SK-N-SH (cell line): ENCODE results near the gene RAB30. TPM values are rescaled to one million over a fixed set of nuclear protein-coding genes. Genes with fewer than 3 reads are reported as not detected.

Experiments
- CTCF ChIA-PET: fragments of 300-600, 350-600 bp; formaldehyde crosslinking; extraction: SDS; loops from one replicate; lab custom pipeline; 2021; lab: Yijun Ruan, JAX
- POLR2A ChIA-PET: fragments of 350-600 bp; sonication (Branson Sonifier 250); formaldehyde crosslinking; extraction: SDS; loops from one replicate; lab custom pipeline; 2020; ENCODE audit warnings: antibody characterized with exemption, inconsistent platforms; lab: Yijun Ruan, JAX
- DNase-seq: peaks from one replicate; pipeline ENCODE4 v3.0.0; 2012
- H2AFZ ChIP-seq: fragments of 200-600 bp; sonication (generic); 2 replicates; pipeline ENCODE4 v1.8.1; 2016; ENCODE audit warnings: antibody characterized with exemption, mild to moderate bottlenecking, low read depth
- H3F3A ChIP-seq: fragments of 200-600 bp; sonication (generic); replicated peaks from 2 replicates; pipeline ENCODE3; 2016; ENCODE audit warnings: antibody characterized with exemption, mild to moderate bottlenecking; ENCODE audit not compliant: insufficient read depth
- H3K27ac ChIP-seq, 2 experiments: fragments of 200-500 bp in 1 of 2; fragments of 200-600 bp in 1 of 2; sonication (Bioruptor generic) in 1 of 2; sonication (generic), shearing (Covaris generic) in 1 of 2; 2 replicates each; pipeline versions ENCODE4 v1.5.1 to v1.6.1; 2014 to 2016; ENCODE audit warnings: low read depth in 2 of 2, inconsistent platforms in 1 of 2, low read length in 1 of 2, mild to moderate bottlenecking in 1 of 2, mixed read lengths in 1 of 2
- H3K27me3 ChIP-seq: fragments of 200-600 bp; sonication (generic), shearing (Covaris generic); 2 replicates; pipeline ENCODE4 v1.6.1; 2016; ENCODE audit warnings: mixed run types; ENCODE audit not compliant: insufficient read depth
- H3K36me3 ChIP-seq, 2 experiments: fragments of 200-500 bp in 1 of 2; fragments of 200-600 bp in 1 of 2; sonication (Bioruptor generic) in 1 of 2; sonication (generic) in 1 of 2; replicated peaks in 1 of 2; 2 replicates each; pipeline versions ENCODE3 to v1.5.1; 2014 to 2016; ENCODE audit warnings: low read length in 1 of 2, mild to moderate bottlenecking in 1 of 2; ENCODE audit not compliant: insufficient read depth in 2 of 2, control insufficient read depth in 1 of 2
- H3K4me1 ChIP-seq, 2 experiments: fragments of 200-500 bp in 1 of 2; fragments of 200-600 bp in 1 of 2; sonication (Bioruptor generic) in 1 of 2; sonication (generic), shearing (Covaris generic) in 1 of 2; 2 replicates each; pipeline versions ENCODE4 v1.5.1 to v1.6.1; 2014 to 2016; ENCODE audit warnings: low read depth in 1 of 2, low read length in 1 of 2, mixed run types in 1 of 2; ENCODE audit not compliant: insufficient read depth in 2 of 2, control insufficient read depth in 1 of 2
- H3K4me2 ChIP-seq: fragments of 200-600 bp; sonication (generic), shearing (Covaris generic); 2 replicates; pipeline ENCODE4 v1.6.1; 2017; ENCODE audit warnings: mixed run types
- H3K4me3 ChIP-seq, 2 experiments: fragments of 200-500 bp in 1 of 2; fragments of 200-600 bp in 1 of 2; sonication (Bioruptor generic) in 1 of 2; sonication (generic), shearing (Covaris generic) in 1 of 2; 2 replicates each; pipeline versions ENCODE4 v1.5.1 to v1.8.1; 2014 to 2016; ENCODE audit warnings: low read depth in 2 of 2, inconsistent platforms in 1 of 2, low read length in 1 of 2, mild to moderate bottlenecking in 1 of 2, mixed read lengths in 1 of 2, moderate library complexity in 1 of 2
- H3K79me2 ChIP-seq: fragments of 200-600 bp; sonication (generic); 2 replicates; pipeline ENCODE4 v1.8.1; 2017; ENCODE audit warnings: mild to moderate bottlenecking; ENCODE audit not compliant: insufficient read depth
- H3K9ac ChIP-seq: fragments of 200-600 bp; sonication (generic); 2 replicates; pipeline ENCODE4 v1.6.1; 2017; ENCODE audit warnings: mixed run types
- H3K9me2 ChIP-seq: fragments of 200-600 bp; sonication (generic); 2 replicates; pipeline ENCODE4 v1.6.1; 2017; ENCODE audit warnings: mixed run types
- H3K9me3 ChIP-seq: fragments of 200-600 bp; sonication (generic); 2 replicates; pipeline ENCODE4 v1.6.1; 2017; ENCODE audit warnings: mixed run types, mild to moderate bottlenecking, moderate library complexity
- H4K20me1 ChIP-seq: fragments of 200-600 bp; sonication (generic); 2 replicates; pipeline ENCODE4 v1.6.1; 2017; ENCODE audit warnings: mild to moderate bottlenecking, mixed run types; ENCODE audit not compliant: insufficient read depth
- EZH2phosphoT487 ChIP-seq: fragments of 200-600 bp; sonication (generic); IDR thresholded peaks from 2 replicates; pipeline ENCODE4 v1.6.1; 2017; ENCODE audit warnings: low read depth, mixed run types, mild to moderate bottlenecking, antibody characterized with exemption, moderate library complexity, borderline replicate concordance
- GATA2 ChIP-seq: sonication (generic); formaldehyde crosslinking; IDR thresholded peaks from 2 replicates; pipeline ENCODE4 v1.5.0; 2020; ENCODE audit warnings: mild to moderate bottlenecking, missing genetic modification reagents
- JUND ChIP-seq: IDR thresholded peaks from 2 replicates; pipeline ENCODE4 v1.4.0; 2012
- MXI1 ChIP-seq: IDR thresholded peaks from 2 replicates; pipeline ENCODE4 v1.6.1; 2012; ENCODE audit warnings: mild to moderate bottlenecking, low read depth, low read length, improper control_type of control experiment
- POLR2AphosphoS5 ChIP-seq: IDR thresholded peaks from 2 replicates; pipeline ENCODE4 v1.6.1; 2012; ENCODE audit warnings: low read depth, low read length
- TAF1 ChIP-seq: IDR thresholded peaks from 2 replicates; pipeline ENCODE4 v1.6.1; 2012; ENCODE audit warnings: low read depth, mild to moderate bottlenecking, low read length, moderate library complexity, borderline replicate concordance
- YY1 ChIP-seq: IDR thresholded peaks from 2 replicates; pipeline ENCODE4 v1.4.0; 2012; ENCODE audit warnings: low read depth, mild to moderate bottlenecking
- WGBS: methylation state at CpG from one replicate; pipeline ENCODE4 v1.1.6; 2017; ENCODE audit warnings: low lambda C conversion rate; 5-methylcytosine and 5-hydroxymethylcytosine counted together
- polyA plus RNA-seq, 3 experiments: library from polyadenylated mRNA; depleted of rRNA; stranded (reverse); fragments of >200 nt; gene quantifications; 2 replicates each; pipeline ENCODE4 v1.2.3, GENCODE V29; 2012
- TF ChIP-seq, protein P1 (sequence below): fragments of 200-600 bp; sonication (generic); IDR thresholded peaks from 2 replicates; pipeline ENCODE4 v1.6.1; 2017; ENCODE audit warnings: antibody characterized with exemption, mild to moderate bottlenecking, moderate library complexity
- TF ChIP-seq, protein P2 (sequence below): IDR thresholded peaks from 2 replicates; pipeline ENCODE4 v1.4.0; 2012; ENCODE audit warnings: low read depth, borderline replicate concordance

The RAB30 gene
- polyA plus RNA-seq, 1 of the 3 experiments (the other 2 are of a cell fraction): 3.3 TPM

DNA sequence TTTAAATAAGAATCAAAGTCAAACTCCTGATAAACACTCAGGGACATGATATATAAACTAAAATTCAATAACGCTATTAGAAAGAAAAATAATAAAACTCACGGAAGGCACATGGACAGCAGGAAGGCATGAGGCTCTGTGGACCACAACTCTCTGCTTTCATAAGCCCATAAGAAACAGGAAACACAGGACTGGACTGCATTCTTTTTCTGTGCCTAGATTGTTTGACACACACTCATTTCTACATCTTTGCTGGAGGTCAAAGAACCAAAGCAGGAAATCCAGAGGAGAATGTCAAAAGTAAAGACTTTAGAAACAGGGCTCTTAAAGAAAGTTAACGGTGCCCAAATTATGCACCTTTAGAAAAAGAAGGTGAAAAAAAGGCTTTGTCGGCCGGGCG, 71.3 kb downstream of the RAB30 start:
- H3K4me3 ChIP-seq: no peak overlapping the region
- H2AFZ ChIP-seq: no peak overlapping the region
- peaks cover 6% of the 10 kb centered on the region; the same call in 1 of the 2 replicates for H3K79me2 ChIP-seq
- POLR2A ChIA-PET: no interaction called here
- CTCF ChIA-PET: no interaction called here
- WGBS: 96% methylated on average over 6 of the region's 6 CpGs
- H3K4me1 ChIP-seq: peaks cover 5 to 19% of the 10 kb centered on the region in 2 experiments; a peak in 3 of 4 replicates
- no peak for TF ChIP-seq GATA2 (CRISPR knock-in tag)
- H3F3A ChIP-seq: peaks cover under 1% of the 10 kb centered on the region
- H3K9me2 ChIP-seq: no peaks in the 10 kb centered on the region
- H4K20me1 ChIP-seq: no peaks in the 10 kb centered on the region
- no peak overlapping the region for H3K9ac ChIP-seq
- no peak overlapping the region for H3K27ac ChIP-seq
- H3K9me3 ChIP-seq: no peaks in the 10 kb centered on the region
- DNase-seq: no peak
- no peaks in the 10 kb centered on the region for H3K27me3 ChIP-seq
- no peak overlapping the region for H3K4me2 ChIP-seq
- H3K36me3 ChIP-seq: peaks cover 0 to 4% of the 10 kb centered on the region in 2 experiments

DNA sequence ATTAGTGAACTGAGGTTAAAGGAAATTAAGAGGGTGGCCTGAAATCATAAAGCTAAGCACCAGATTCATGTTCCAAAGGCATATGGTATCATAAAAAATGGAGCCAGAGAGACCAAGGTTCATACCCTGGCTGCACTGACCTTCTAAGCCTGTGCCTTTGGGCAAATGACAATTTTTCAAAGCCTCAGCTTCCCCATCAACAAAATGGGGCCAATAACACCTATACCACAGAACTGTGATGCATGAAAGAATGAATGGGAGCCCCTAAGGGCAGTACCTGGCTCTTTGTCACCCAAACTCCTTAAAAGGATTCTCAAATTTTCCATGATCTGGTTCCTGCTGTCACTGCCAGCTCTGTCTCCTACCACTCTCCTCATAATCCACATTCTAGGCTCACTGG, 72.5 kb downstream of the RAB30 start:
- Histone ChIP-seq H3K9me3 (no peaks in the 10 kb centered on the region), H3K36me3 (no peaks in the 10 kb centered on the region), H3K9ac (no peak overlapping the region), H4K20me1 (no peaks in the 10 kb centered on the region), H3K79me2 (no peaks in the 10 kb centered on the region; the same call in 1 of the 2 replicates), H3K4me3 (no peak overlapping the region), H2AFZ (no peak overlapping the region), H3K27ac (no peak overlapping the region), H3K4me2 (no peak overlapping the region), H3F3A (peaks cover 3% of the 10 kb centered on the region), H3K9me2 (no peaks in the 10 kb centered on the region), H3K27me3 (no peaks in the 10 kb centered on the region), H3K4me1 (peaks cover 5 to 23% of the 10 kb centered on the region in 2 experiments)
- ChIA-PET POLR2A (no interaction called here), CTCF (interaction anchor here (1.0 kb wide), 1 partner anchor 45 kb away, joined by 3 read pairs; no protein-coding TSS in a partner anchor)
- no peak for DNase-seq
- TF ChIP-seq YY1 (no peak), MXI1 (no peak), TAF1 (no peak), POLR2AphosphoS5 (no peak), JUND (no peak), EZH2phosphoT487 (no peak)
- TF ChIP-seq, protein P1, sequence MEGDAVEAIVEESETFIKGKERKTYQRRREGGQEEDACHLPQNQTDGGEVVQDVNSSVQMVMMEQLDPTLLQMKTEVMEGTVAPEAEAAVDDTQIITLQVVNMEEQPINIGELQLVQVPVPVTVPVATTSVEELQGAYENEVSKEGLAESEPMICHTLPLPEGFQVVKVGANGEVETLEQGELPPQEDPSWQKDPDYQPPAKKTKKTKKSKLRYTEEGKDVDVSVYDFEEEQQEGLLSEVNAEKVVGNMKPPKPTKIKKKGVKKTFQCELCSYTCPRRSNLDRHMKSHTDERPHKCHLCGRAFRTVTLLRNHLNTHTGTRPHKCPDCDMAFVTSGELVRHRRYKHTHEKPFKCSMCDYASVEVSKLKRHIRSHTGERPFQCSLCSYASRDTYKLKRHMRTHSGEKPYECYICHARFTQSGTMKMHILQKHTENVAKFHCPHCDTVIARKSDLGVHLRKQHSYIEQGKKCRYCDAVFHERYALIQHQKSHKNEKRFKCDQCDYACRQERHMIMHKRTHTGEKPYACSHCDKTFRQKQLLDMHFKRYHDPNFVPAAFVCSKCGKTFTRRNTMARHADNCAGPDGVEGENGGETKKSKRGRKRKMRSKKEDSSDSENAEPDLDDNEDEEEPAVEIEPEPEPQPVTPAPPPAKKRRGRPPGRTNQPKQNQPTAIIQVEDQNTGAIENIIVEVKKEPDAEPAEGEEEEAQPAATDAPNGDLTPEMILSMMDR: no peak
- TF ChIP-seq, protein P2, sequence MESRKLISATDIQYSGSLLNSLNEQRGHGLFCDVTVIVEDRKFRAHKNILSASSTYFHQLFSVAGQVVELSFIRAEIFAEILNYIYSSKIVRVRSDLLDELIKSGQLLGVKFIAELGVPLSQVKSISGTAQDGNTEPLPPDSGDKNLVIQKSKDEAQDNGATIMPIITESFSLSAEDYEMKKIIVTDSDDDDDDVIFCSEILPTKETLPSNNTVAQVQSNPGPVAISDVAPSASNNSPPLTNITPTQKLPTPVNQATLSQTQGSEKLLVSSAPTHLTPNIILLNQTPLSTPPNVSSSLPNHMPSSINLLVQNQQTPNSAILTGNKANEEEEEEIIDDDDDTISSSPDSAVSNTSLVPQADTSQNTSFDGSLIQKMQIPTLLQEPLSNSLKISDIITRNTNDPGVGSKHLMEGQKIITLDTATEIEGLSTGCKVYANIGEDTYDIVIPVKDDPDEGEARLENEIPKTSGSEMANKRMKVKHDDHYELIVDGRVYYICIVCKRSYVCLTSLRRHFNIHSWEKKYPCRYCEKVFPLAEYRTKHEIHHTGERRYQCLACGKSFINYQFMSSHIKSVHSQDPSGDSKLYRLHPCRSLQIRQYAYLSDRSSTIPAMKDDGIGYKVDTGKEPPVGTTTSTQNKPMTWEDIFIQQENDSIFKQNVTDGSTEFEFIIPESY: no peak
